HEK293T (cell line): ENCODE data around the gene SMG6.

Source experiments
- FOXM1 ChIP-seq: fragments of 450-650 bp; IDR thresholded peaks from 2 replicates; pipeline ENCODE4 v1.6.1; 2017; ENCODE audit warnings: mild to moderate bottlenecking, borderline replicate concordance
- LEF1 ChIP-seq: fragments of 450-650 bp; IDR thresholded peaks from 2 replicates; pipeline ENCODE4 v1.6.1; 2017; ENCODE audit warnings: mild to moderate bottlenecking, borderline replicate concordance
- SP1 ChIP-seq: fragments of 450-650 bp; IDR thresholded peaks from 2 replicates; pipeline ENCODE4 v1.6.1; 2017
- ZNF384 ChIP-seq: fragments of 450-650 bp; IDR thresholded peaks from 2 replicates; pipeline ENCODE4 v1.6.1; 2016

DNA sequence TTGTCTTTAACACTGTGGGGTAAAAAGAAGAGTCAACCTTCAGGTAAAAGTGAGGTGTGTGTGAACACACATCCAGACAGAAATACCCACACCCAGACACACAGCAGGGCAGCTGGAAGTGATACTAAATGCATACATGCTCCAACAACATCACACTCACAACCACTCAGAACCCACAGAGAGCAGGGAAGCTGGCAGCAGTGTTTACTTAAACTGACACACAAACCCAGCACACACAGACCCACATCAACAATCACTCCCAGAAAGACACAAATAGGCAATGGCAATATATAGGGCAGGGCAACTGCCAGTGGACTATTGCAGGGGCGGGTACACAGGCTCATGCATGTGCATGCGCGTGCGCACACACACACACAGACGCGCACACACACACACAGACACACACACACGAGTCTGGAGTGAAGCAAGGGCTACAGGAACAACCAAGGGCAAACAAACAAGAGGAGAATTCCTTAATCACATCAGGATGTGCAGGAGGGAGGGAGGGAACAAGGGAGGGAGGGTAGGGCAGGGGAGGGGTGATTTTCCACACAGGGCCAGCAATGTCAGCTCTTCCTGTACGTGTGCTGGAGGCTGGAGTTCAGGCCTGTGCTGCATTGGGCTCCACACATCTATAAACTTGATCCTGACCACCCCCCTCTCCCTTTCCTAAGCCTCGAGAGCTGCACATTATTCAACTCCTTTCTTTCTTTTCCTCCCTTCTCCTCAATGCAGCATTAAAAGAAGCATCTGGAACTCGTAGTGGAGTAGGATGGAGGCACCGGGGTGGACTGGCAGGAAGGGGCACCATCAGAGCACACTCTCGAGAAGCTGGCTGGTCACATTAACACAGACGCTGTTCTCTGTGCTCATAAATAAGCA, 218.6 kb downstream of the SMG6 start:
- TF ChIP-seq FOXM1 (no peak), SP1 (no peak), ZNF384 (no peak), LEF1 (no peak)
